ENCODE results near the gene ARSG. TPM values are rescaled to one million over a fixed set of nuclear protein-coding genes. Genes with fewer than 3 reads are reported as not detected.
"Not testable (repeated sequence)": the region's sequence is repeated elsewhere in the genome, so short reads cannot be mapped to it uniquely, and the experiment has no call there.

ARSG gene
- total and polyA plus RNA-seq, 2 of the 8 experiments (the other 6 are each of a cell fraction or from before 2014, with no cell fraction given): 3.3 to 4.0 TPM

GRCh38 chr17:68403837-68404236 is 112.5 kb downstream of the ARSG start:
- H3K4ac ChIP-seq (replicated peaks; ENCODE audit: insufficient read length, low read depth, low read length); H2BK5ac ChIP-seq (ENCODE audit: low read depth, low read length); H2BK20ac ChIP-seq (ENCODE audit: low read length); H3K4me1 ChIP-seq (replicated peaks in 1 of 4; ENCODE audit: control insufficient read depth in 3 of 4, insufficient read depth in 4 of 4, low read length in 3 of 4); H3K79me1 ChIP-seq (ENCODE audit: low read depth, low read length); H4K20me1 ChIP-seq (replicated peaks in 1 of 2; ENCODE audit: control insufficient read depth in 1 of 2, insufficient read depth in 2 of 2, low read length in 2 of 2); H3K9ac ChIP-seq (replicated peaks in 1 of 4; ENCODE audit: extremely low read depth in 1 of 4, low read depth in 3 of 4, low read length in 3 of 4); H3K23ac ChIP-seq (ENCODE audit: insufficient read length); H3K79me2 ChIP-seq (ENCODE audit: control insufficient read depth in 1 of 2, insufficient read depth in 2 of 2, low read length in 2 of 2); H3K4me2 ChIP-seq (ENCODE audit: insufficient read depth in 1 of 2, low read depth in 2 of 2, low read length in 2 of 2); DNase-seq (ENCODE audit: low read depth in 1 of 2, low spot score in 2 of 2); CTCF ChIA-PET (ENCODE audit: partially characterized antibody); POLR2A ChIA-PET (ENCODE audit: partially characterized antibody); H4K5ac ChIP-seq (ENCODE audit: insufficient read length, low read depth, low read length); H3K18ac ChIP-seq (ENCODE audit: extremely low read depth, low read length); H2AK5ac ChIP-seq (ENCODE audit: low read depth, low read length); H4K91ac ChIP-seq (replicated peaks; ENCODE audit: insufficient read length, low read length); H2BK120ac ChIP-seq (replicated peaks; ENCODE audit: low read depth, low read length); H3K14ac ChIP-seq (ENCODE audit: insufficient read length); H3K27me3 ChIP-seq (replicated peaks in 1 of 4; ENCODE audit: control insufficient read depth in 3 of 4, extremely low read depth in 1 of 4, insufficient read depth in 3 of 4, low read length in 3 of 4); H2BK15ac ChIP-seq (ENCODE audit: low read length); H3K27ac ChIP-seq (ENCODE audit: low read depth, low read length); H2AFZ ChIP-seq (ENCODE audit: low read length); H3K36me3 ChIP-seq (ENCODE audit: control insufficient read depth in 2 of 4, insufficient read depth in 4 of 4, low read length in 3 of 4); H3K23me2 ChIP-seq (ENCODE audit: low read depth, low read length); FAIRE-seq; H3K56ac ChIP-seq (replicated peaks; ENCODE audit: insufficient read length, low read depth, low read length); H3K4me3 ChIP-seq (ENCODE audit: extremely low read depth in 1 of 4, insufficient read depth in 2 of 4, low read depth in 3 of 4, low read length in 4 of 4); H4K8ac ChIP-seq (ENCODE audit: extremely low read depth, insufficient read depth, low read length); H3K9me3 ChIP-seq (ENCODE audit: insufficient read depth in 2 of 2, low read depth in 1 of 2, low read length in 1 of 2); H2BK12ac ChIP-seq (ENCODE audit: low read depth, low read length): not testable (repeated sequence)
- 96% methylated on average over 3 of the region's 5 CpGs; no CpG with 5 or more reads in 1 of the 2 experiments for WGBS, 2 experiments (ENCODE audit: extremely low coverage in 1 of 2, insufficient coverage in 1 of 2, insufficient read length in 1 of 2, insufficient replicate concordance in 2 of 2, low coverage in 1 of 2, low lambda C conversion rate in 2 of 2, missing lambda C conversion rate in 1 of 2)

GRCh38 chr17:68407656-68408055 is 116.4 kb downstream of the ARSG start:
- H3K18ac ChIP-seq (ENCODE audit: extremely low read depth, low read length); H3K4me3 ChIP-seq (ENCODE audit: extremely low read depth in 1 of 4, insufficient read depth in 2 of 4, low read depth in 3 of 4, low read length in 4 of 4); H3K36me3 ChIP-seq (ENCODE audit: control insufficient read depth in 2 of 4, insufficient read depth in 4 of 4, low read length in 3 of 4); H2BK120ac ChIP-seq (replicated peaks; ENCODE audit: low read depth, low read length); H3K27ac ChIP-seq (ENCODE audit: low read depth, low read length); H3K4ac ChIP-seq (replicated peaks; ENCODE audit: insufficient read length, low read depth, low read length); H3K23me2 ChIP-seq (ENCODE audit: low read depth, low read length); POLR2A ChIA-PET (ENCODE audit: partially characterized antibody); H4K8ac ChIP-seq (ENCODE audit: extremely low read depth, insufficient read depth, low read length); H3K9ac ChIP-seq (replicated peaks in 1 of 4; ENCODE audit: extremely low read depth in 1 of 4, low read depth in 3 of 4, low read length in 3 of 4); H2AK5ac ChIP-seq (ENCODE audit: low read depth, low read length); H4K5ac ChIP-seq (ENCODE audit: insufficient read length, low read depth, low read length); H3K4me1 ChIP-seq (replicated peaks in 1 of 4; ENCODE audit: control insufficient read depth in 3 of 4, insufficient read depth in 4 of 4, low read length in 3 of 4); H2BK5ac ChIP-seq (ENCODE audit: low read depth, low read length); H3K79me1 ChIP-seq (ENCODE audit: low read depth, low read length); FAIRE-seq; H2BK12ac ChIP-seq (ENCODE audit: low read depth, low read length); H3K23ac ChIP-seq (ENCODE audit: insufficient read length); H3K27me3 ChIP-seq (replicated peaks in 1 of 4; ENCODE audit: control insufficient read depth in 3 of 4, extremely low read depth in 1 of 4, insufficient read depth in 3 of 4, low read length in 3 of 4); H3K9me3 ChIP-seq (ENCODE audit: insufficient read depth in 2 of 2, low read depth in 1 of 2, low read length in 1 of 2); H3K56ac ChIP-seq (replicated peaks; ENCODE audit: insufficient read length, low read depth, low read length); H4K91ac ChIP-seq (replicated peaks; ENCODE audit: insufficient read length, low read length); H3K4me2 ChIP-seq (ENCODE audit: insufficient read depth in 1 of 2, low read depth in 2 of 2, low read length in 2 of 2); H2AFZ ChIP-seq (ENCODE audit: low read length); H2BK20ac ChIP-seq (ENCODE audit: low read length); H4K20me1 ChIP-seq (replicated peaks in 1 of 2; ENCODE audit: control insufficient read depth in 1 of 2, insufficient read depth in 2 of 2, low read length in 2 of 2); H3K14ac ChIP-seq (ENCODE audit: insufficient read length); H3K79me2 ChIP-seq (ENCODE audit: control insufficient read depth in 1 of 2, insufficient read depth in 2 of 2, low read length in 2 of 2); H2BK15ac ChIP-seq (ENCODE audit: low read length); DNase-seq (ENCODE audit: low read depth in 1 of 2, low spot score in 2 of 2): not testable (repeated sequence)
- WGBS, 2 experiments (ENCODE audit: extremely low coverage in 1 of 2, insufficient coverage in 1 of 2, insufficient read length in 1 of 2, insufficient replicate concordance in 2 of 2, low coverage in 1 of 2, low lambda C conversion rate in 2 of 2, missing lambda C conversion rate in 1 of 2): 89% methylated on average over 1 of the region's 1 CpG; no CpG with 5 or more reads in 1 of the 2 experiments
- CTCF ChIA-PET (ENCODE audit: partially characterized antibody): interaction anchor here (0.7 kb wide), 2 partner anchors 9 to 235 kb away, joined by 3 read pairs; no protein-coding TSS in a partner anchor

Measured in H1 (cell line).